Mesothelial cell of epicardium (in vitro differentiated cells): ENCODE measurements around the gene CHRNA1. TPM values are rescaled to one million over a fixed set of nuclear protein-coding genes. Genes with fewer than 3 reads are reported as not detected.
A peak's percentile ranks its signal among the peaks of the same experiment; 100 is the strongest.

Experiments used
- DNase-seq, 2 experiments: peaks; one replicate each; pipeline ENCODE4 v3.0.0; 2021; ENCODE audit warnings: low spot score in 2 of 2; ENCODE audit not compliant: unreplicated experiment in 2 of 2
- H3K27ac Mint-ChIP-seq: 2 replicates; pipeline ENCODE4 v1.8.0; 2021; ENCODE audit warnings: mixed read lengths
- H3K27me3 Mint-ChIP-seq: 2 replicates; pipeline ENCODE4 v1.8.0; 2021; ENCODE audit warnings: low read depth, mixed read lengths
- H3K36me3 Mint-ChIP-seq: 2 replicates; pipeline ENCODE4 v1.8.0; 2021; ENCODE audit warnings: mixed read lengths
- H3K4me1 Mint-ChIP-seq: 2 replicates; pipeline ENCODE4 v1.8.0; 2021; ENCODE audit warnings: mixed read lengths
- H3K4me3 Mint-ChIP-seq: 2 replicates; pipeline ENCODE4 v1.8.0; 2021; ENCODE audit warnings: mild to moderate bottlenecking, moderate library complexity, mixed read lengths
- H3K9me3 Mint-ChIP-seq: 2 replicates; pipeline ENCODE4 v1.8.0; 2021; ENCODE audit warnings: mixed read lengths
- CTCF ChIP-seq: fragments of 200-600 bp; sonication (generic); IDR thresholded peaks from one replicate; pipeline ENCODE4 v1.5.0; 2021; ENCODE audit warnings: antibody characterized with exemption; ENCODE audit not compliant: unreplicated experiment
- total RNA-seq: library from RNA; stranded (reverse); gene quantifications from 3 replicates; pipeline ENCODE4 v1.2.1, GENCODE V29; 2021

CHRNA1 gene
- total RNA-seq, 1 donor from 2014 or later = 0.16 TPM

- no peak for TF ChIP-seq CTCF
- H3K4me3 Mint-ChIP-seq = no peak overlapping the region
Measured at GRCh38 chr2:174787487-174788205, 23.4 kb upstream of the CHRNA1 start.

GRCh38 chr2:174786066-174786725 is 21.9 kb upstream of the CHRNA1 start:
- Mint-ChIP-seq H3K36me3 (no peaks in the 10 kb centered on the region), H3K4me3 (no peak overlapping the region), H3K4me1 (peaks cover 36% of the 10 kb centered on the region), H3K27me3 (no peaks in the 10 kb centered on the region), H3K9me3 (no peaks in the 10 kb centered on the region), H3K27ac (peak overlapping the region; percentile 34)
- DNase-seq = no peak
- TF ChIP-seq CTCF = no peak

More at GRCh38 chr2:174787487-174788205, 23.4 kb upstream of the CHRNA1 start:
- peak in 1 of 2 experiments; percentile 50 for DNase-seq
- peak overlapping the region; percentile 74 for H3K27ac Mint-ChIP-seq
- H3K27me3 Mint-ChIP-seq = no peaks in the 10 kb centered on the region
- no peaks in the 10 kb centered on the region for H3K36me3 Mint-ChIP-seq
- peaks cover 31% of the 10 kb centered on the region for H3K4me1 Mint-ChIP-seq
- H3K9me3 Mint-ChIP-seq = no peaks in the 10 kb centered on the region

DNA sequence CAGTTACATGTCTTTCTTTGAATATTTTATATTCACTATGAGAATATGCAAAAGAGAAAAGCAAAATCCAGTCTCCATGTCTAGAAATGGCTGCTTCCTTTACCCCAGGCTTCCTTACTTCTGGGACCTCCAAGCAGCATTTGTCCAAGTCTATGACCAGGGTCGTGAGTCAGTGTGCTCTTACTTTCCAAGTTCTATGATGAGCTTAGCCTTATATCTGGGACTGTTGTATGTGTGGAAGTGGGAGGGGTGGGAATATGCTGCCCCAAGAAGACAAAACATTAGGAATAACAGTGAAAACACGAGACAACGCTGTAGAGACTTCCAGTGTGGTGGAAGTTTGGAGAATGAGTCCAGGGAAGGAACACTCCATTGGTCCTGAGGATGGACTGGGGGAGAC is 21.2 kb upstream of the CHRNA1 start:
- TF ChIP-seq CTCF = no peak
- Mint-ChIP-seq H3K9me3 (no peaks in the 10 kb centered on the region), H3K36me3 (no peaks in the 10 kb centered on the region), H3K27me3 (no peaks in the 10 kb centered on the region), H3K27ac (no peak overlapping the region), H3K4me1 (peaks cover 42% of the 10 kb centered on the region), H3K4me3 (no peak overlapping the region)
- DNase-seq = no peak

DNA sequence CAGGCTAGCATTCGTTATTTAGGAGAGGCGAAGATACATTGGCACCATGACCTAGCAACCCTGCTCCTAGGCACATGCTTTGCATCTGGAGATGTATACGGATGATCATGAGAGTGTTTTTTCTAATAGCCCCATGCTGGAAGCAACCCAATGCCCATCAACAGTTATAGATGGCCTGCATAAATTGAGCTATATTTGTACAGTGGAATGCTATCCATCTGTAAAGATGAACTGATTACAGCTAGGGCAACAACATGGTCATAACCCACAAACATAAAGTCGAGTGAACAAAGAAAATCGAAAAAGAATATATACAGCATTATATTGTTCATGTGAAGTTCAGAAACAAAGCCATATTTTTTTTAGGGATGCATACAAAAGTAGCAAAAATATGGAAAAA is 20.6 kb upstream of the CHRNA1 start:
- no peak overlapping the region for H3K4me3 Mint-ChIP-seq
- no peak overlapping the region for H3K27ac Mint-ChIP-seq
- H3K4me1 Mint-ChIP-seq = peaks cover 47% of the 10 kb centered on the region
- no peak for TF ChIP-seq CTCF
- no peaks in the 10 kb centered on the region for H3K27me3 Mint-ChIP-seq
- no peak for DNase-seq
- H3K9me3 Mint-ChIP-seq = no peaks in the 10 kb centered on the region
- H3K36me3 Mint-ChIP-seq = no peaks in the 10 kb centered on the region

- Mint-ChIP-seq H3K27ac (no peak overlapping the region), H3K4me3 (no peak overlapping the region), H3K27me3 (no peaks in the 10 kb centered on the region), H3K4me1 (peaks cover 48% of the 10 kb centered on the region), H3K36me3 (no peaks in the 10 kb centered on the region), H3K9me3 (no peaks in the 10 kb centered on the region)
- no peak for DNase-seq
- no peak for TF ChIP-seq CTCF
Measured at GRCh38 chr2:174784316-174784715, 20.0 kb upstream of the CHRNA1 start.
